Nucleus accumbens (tissue), 56 donors: ENCODE data around the gene DCLK1.
A peak's percentile ranks its signal among the peaks of the same experiment; 100 is the strongest.
"Not testable (repeated sequence)": the region's sequence is repeated elsewhere in the genome, so short reads cannot be mapped to it uniquely, and the experiment has no call there.

Experiments
- DNase-seq, 56 donors: peaks; one replicate each; lab custom pipeline; 2025; lab: John Stamatoyannopoulos, UW

The DCLK1 gene

GRCh38 chr13:35993686-35994085, 137.5 kb downstream of the DCLK1 start:
- no peak for DNase-seq

GRCh38 chr13:35992964-35993363, 138.2 kb downstream of the DCLK1 start:
- no peak for DNase-seq

- DNase-seq, result no peak
Observed at GRCh38 chr13:35990196-35990595, 141.0 kb downstream of the DCLK1 start.

GRCh38 chr13:35988648-35989081, 142.5 kb downstream of the DCLK1 start:
- no peak for DNase-seq

- no peak for DNase-seq
Observed at GRCh38 chr13:35987572-35988513, 143.3 kb downstream of the DCLK1 start.

- DNase-seq, result peak in 23 of 56 donors; percentile 3 to 62 (median 23)
Observed at GRCh38 chr13:35984776-35985453, 146.3 kb downstream of the DCLK1 start.

GRCh38 chr13:35984287-35984686, 146.9 kb downstream of the DCLK1 start:
- peak in 1 of 56 donors; percentile 6 for DNase-seq

- DNase-seq, result not testable (repeated sequence)
Observed at GRCh38 chr13:35983703-35984102, 147.5 kb downstream of the DCLK1 start.

- no peak for DNase-seq
Observed at GRCh38 chr13:35983206-35983605, 148.0 kb downstream of the DCLK1 start.

GRCh38 chr13:35979361-35979951, 151.7 kb downstream of the DCLK1 start:
- DNase-seq, result peak in 28 of 56 donors; percentile 3 to 57 (median 30)

- peak in 11 of 56 donors; percentile 0 to 61 (median 16) for DNase-seq
Observed at GRCh38 chr13:35978607-35979316, 152.4 kb downstream of the DCLK1 start.

GRCh38 chr13:35977060-35977459, 154.1 kb downstream of the DCLK1 start:
- DNase-seq, result no peak

- no peak for DNase-seq
Observed at GRCh38 chr13:35976126-35976525, 155.1 kb downstream of the DCLK1 start.

- DNase-seq, result not testable (repeated sequence)
Observed at GRCh38 chr13:35966951-35967350, 164.2 kb downstream of the DCLK1 start.

- no peak for DNase-seq
Observed at GRCh38 chr13:35966024-35966423, 165.2 kb downstream of the DCLK1 start.

- DNase-seq, result no peak
Observed at GRCh38 chr13:35965226-35965927, 165.8 kb downstream of the DCLK1 start.

GRCh38 chr13:35964863-35965180, 166.4 kb downstream of the DCLK1 start:
- DNase-seq, result no peak

- DNase-seq, result no peak
Observed at GRCh38 chr13:35964011-35964862, 166.9 kb downstream of the DCLK1 start.
